Suprapubic skin (tissue), 3 donors: ENCODE measurements around the gene CRTAC1.

ENCODE experiments used
- EP300 ChIP-seq: sonication (generic); formaldehyde crosslinking; IDR thresholded peaks from one replicate; pipeline ENCODE4 v1.6.1; 2017; ENCODE audit warnings: antibody characterized with exemption
- TF ChIP-seq, protein P1 (sequence below), 2 donors: fragments of 200-600 bp in 1 of 2; fragments of 450-650 bp in 1 of 2; sonication (generic) in 1 of 2; IDR thresholded peaks; one replicate each; pipeline ENCODE4 v1.5.1; 2016 to 2019; ENCODE audit warnings: antibody characterized with exemption in 2 of 2, mild to moderate bottlenecking in 1 of 2, moderate library complexity in 1 of 2

DNA sequence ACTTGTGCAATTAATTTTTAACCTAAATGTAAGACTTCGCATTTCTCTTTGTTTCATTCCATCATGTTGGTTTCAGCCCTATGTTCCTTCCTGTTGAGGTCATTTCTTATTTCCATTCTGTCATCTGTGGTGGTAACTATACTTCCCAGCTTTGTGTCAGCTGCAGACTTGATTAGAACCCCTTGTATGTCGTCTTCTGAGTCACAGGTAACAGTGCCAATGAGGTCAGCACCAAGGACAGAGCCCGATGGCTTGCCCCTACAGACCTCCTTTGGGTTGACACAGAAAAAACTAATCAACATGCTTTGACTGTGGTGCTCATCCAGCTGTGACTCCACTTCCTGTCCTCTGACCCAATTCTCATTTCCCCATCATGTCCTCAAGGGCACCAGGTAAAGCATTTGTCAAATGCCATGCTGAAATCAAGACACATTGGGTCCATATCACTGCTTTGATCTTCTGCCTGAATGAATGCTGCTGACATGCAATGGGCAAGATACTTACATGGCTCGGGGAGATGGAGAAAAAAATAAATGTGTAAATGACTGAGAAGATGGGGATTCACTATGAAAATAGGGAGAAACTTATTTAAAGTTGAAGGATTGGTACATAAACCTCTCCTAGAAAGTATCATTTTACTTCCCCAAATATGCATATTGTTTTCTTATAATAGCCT is 25.6 kb upstream of the CRTAC1 start:
- TF ChIP-seq, protein P1, sequence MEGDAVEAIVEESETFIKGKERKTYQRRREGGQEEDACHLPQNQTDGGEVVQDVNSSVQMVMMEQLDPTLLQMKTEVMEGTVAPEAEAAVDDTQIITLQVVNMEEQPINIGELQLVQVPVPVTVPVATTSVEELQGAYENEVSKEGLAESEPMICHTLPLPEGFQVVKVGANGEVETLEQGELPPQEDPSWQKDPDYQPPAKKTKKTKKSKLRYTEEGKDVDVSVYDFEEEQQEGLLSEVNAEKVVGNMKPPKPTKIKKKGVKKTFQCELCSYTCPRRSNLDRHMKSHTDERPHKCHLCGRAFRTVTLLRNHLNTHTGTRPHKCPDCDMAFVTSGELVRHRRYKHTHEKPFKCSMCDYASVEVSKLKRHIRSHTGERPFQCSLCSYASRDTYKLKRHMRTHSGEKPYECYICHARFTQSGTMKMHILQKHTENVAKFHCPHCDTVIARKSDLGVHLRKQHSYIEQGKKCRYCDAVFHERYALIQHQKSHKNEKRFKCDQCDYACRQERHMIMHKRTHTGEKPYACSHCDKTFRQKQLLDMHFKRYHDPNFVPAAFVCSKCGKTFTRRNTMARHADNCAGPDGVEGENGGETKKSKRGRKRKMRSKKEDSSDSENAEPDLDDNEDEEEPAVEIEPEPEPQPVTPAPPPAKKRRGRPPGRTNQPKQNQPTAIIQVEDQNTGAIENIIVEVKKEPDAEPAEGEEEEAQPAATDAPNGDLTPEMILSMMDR (IDR thresholded peaks at IDR 0.05): no peak
- no peak for TF ChIP-seq EP300
